OCI-LY3 (cell line): ENCODE measurements around the gene WNT5A.

Experiments used
- EZH2phosphoT487 ChIP-seq: fragments of 200-600 bp; shearing (Covaris generic); IDR thresholded peaks from 2 replicates; pipeline ENCODE4 v1.6.1; 2018; ENCODE audit warnings: antibody characterized with exemption, mixed run types, low read depth
- TF ChIP-seq, protein P1 (sequence below): fragments of 200-600, 300-600 bp; sonication (generic); IDR thresholded peaks from 2 replicates; pipeline ENCODE4 v1.5.1; 2014; ENCODE audit warnings: antibody characterized with exemption, low read length, low read depth

DNA sequence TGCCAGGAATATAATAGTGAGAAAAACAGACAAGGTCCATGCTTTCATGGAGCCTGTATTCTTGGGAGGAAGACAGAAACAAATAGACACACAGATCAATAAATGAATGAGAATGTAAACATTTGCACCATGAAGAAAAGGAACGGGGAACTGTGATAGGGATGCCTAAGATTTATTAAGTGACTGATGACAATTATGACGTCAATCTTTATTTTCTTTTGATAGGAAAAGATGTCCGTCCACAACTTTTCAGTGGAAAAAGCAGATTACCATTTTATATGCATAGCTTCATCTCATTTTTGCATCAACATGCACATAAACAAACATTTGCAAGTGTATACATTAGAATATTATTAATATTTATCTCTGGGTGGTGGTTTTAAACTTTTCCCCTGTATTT lies 27.9 kb upstream of the WNT5A start:
- TF ChIP-seq, protein P1, sequence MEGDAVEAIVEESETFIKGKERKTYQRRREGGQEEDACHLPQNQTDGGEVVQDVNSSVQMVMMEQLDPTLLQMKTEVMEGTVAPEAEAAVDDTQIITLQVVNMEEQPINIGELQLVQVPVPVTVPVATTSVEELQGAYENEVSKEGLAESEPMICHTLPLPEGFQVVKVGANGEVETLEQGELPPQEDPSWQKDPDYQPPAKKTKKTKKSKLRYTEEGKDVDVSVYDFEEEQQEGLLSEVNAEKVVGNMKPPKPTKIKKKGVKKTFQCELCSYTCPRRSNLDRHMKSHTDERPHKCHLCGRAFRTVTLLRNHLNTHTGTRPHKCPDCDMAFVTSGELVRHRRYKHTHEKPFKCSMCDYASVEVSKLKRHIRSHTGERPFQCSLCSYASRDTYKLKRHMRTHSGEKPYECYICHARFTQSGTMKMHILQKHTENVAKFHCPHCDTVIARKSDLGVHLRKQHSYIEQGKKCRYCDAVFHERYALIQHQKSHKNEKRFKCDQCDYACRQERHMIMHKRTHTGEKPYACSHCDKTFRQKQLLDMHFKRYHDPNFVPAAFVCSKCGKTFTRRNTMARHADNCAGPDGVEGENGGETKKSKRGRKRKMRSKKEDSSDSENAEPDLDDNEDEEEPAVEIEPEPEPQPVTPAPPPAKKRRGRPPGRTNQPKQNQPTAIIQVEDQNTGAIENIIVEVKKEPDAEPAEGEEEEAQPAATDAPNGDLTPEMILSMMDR: no peak
- TF ChIP-seq EZH2phosphoT487: no peak
